Subcutaneous adipose tissue (tissue), 4 donors: ENCODE results near the gene AVPR2. TPM values are rescaled to one million over a fixed set of nuclear protein-coding genes. Genes with fewer than 3 reads are reported as not detected.

ENCODE experiments used
- total RNA-seq, 4 donors: library from RNA; depleted of rRNA; stranded (reverse); fragments of >200 nt; gene quantifications; one replicate each; pipeline ENCODE4 v1.1.0, GENCODE V29; 2016
- TF ChIP-seq, protein P1 (sequence below): fragments of 450-650 bp; IDR thresholded peaks from one replicate; pipeline ENCODE4 v1.5.1; 2016; ENCODE audit warnings: low read depth, mild to moderate bottlenecking, control low read depth, antibody characterized with exemption, moderate library complexity

Gene AVPR2
- total RNA-seq, 4 donors from 2014 or later: 3.4 to 13.9 (median 5.7) TPM

DNA sequence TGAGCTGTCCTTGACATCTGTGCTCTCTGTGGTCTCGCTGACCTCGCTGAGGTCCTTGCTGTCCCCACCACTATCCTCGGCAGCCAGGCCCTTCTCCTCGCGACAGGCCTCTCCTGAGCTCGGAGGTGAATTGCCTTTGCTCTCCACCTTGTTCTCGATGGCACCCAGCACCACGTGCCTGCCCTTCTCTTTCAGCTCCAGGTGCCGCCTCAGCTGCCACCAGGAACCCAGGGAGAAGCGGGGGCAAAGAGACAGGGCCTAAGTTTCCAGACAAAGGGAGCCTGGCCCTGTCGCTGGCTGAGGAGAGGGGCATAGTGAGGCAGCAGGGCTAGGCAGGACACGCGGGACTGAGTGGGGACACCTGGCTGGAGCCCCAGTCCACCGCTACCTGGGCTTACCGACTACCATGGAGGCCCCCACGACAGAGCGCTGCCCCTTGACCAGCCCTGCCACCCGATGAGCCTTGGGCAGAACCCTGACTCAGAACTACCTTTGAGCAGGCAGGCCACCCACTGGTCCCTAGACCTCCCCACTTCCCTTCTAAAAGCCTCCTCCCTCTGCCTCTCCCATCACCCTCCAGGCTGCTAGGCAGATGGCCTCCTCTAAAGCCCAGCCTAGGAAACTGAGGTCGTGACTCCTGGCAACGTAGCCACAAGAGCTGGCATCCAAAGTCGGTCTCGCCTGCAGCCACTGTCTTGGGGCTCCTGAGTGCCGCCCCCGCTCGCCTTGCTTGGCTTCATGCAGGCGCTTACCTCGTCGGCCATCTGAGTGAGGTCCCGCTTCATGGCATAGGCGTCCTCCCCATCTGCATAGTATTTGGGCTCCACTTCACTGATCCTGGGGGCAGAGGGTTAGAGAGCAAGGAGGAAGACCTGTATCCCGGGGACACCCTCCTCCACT, 25.8 kb downstream of the AVPR2 start:
- TF ChIP-seq, protein P1, sequence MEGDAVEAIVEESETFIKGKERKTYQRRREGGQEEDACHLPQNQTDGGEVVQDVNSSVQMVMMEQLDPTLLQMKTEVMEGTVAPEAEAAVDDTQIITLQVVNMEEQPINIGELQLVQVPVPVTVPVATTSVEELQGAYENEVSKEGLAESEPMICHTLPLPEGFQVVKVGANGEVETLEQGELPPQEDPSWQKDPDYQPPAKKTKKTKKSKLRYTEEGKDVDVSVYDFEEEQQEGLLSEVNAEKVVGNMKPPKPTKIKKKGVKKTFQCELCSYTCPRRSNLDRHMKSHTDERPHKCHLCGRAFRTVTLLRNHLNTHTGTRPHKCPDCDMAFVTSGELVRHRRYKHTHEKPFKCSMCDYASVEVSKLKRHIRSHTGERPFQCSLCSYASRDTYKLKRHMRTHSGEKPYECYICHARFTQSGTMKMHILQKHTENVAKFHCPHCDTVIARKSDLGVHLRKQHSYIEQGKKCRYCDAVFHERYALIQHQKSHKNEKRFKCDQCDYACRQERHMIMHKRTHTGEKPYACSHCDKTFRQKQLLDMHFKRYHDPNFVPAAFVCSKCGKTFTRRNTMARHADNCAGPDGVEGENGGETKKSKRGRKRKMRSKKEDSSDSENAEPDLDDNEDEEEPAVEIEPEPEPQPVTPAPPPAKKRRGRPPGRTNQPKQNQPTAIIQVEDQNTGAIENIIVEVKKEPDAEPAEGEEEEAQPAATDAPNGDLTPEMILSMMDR: no peak

DNA sequence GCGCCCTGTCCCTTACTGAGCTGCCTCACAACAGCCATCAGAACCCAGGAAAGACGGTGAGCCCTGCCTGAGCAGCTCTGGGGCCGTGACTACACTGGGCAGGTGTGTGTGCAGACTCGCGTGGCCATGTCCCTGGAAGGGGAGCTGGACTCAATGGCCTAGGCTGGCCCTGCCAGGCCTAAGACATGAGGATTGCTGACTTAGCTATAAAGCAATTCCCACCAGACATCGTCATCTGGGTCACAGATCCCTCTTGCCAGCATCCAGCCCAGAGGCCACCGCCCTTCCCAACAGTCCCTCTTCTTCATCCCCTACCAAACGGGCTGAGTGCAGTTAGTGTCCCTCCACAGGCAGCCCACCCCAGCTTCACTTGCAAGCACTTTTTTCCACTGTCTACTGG, 26.7 kb downstream of the AVPR2 start:
- TF ChIP-seq, protein P1: no peak

DNA sequence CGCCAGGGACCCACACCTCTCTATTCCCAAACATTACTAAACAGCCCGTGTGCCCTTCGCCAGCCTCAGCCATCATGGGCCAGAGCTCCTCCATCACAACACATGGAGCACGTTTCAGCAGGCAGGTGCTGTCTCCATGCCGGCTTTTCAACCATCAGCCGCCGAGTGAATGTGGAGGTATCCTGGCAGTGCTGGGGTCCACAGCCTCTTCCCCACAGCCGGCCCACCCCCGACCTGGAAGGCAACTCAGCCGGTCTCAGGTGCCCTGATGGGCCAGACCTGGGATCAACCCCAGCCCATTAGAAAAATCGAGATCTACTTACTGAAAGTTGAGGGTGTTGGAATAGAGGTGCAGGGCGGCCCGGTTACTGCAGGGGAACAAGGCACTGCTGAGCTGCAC, 27.3 kb downstream of the AVPR2 start:
- TF ChIP-seq, protein P1: no peak

DNA sequence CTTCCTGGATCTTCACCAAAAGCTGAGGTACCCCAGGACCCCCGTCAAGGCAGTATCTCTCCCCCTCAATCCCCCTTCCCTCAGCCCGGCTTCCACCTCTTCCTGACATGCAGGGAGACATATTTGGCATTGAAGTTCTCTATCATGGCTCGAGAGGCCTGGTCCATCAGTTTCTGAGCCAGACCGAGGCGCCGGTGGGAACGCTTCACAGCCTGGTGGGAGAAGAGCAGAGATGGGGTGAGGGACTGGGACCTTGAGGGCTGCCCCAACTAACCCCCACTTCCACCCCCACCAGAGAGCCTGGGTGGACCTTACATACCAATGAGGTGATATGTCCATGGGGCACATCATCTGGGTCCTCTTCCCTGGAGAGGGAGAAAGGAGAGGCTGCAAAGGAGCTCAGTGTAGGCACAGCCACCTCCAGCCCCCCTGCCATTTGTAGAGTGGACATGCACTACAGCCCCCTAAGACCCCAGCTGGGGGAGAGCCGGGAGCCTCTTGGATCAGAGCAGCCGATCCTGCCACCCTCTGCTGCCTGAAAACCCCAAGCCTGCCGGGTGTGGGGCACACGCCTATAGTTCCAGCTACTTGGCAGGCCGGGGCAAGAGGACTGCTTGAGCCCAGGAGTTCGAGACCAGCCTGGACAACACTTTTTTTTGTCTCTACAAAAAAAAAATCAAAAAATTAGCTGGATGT, 27.9 kb downstream of the AVPR2 start:
- TF ChIP-seq, protein P1: no peak

DNA sequence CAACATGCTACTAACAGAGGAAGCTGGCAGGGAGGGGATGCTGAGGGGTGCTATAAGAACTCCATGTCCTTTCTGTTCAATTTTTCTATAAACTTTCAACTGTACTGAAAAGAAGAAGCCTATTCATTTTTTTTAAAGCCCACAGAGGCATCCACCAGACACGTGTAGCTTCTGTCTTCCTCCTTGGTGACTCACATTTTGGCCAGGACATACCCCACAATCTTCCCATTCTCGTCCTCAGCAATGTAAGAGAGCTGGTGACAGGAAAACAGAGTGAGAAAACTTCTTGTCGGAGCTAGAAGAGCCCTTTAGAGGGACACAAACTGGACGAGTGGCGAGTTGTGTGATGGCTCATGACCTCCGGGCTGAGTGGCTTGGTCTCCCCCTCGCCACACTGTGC, 29.3 kb downstream of the AVPR2 start:
- TF ChIP-seq, protein P1: no peak

DNA sequence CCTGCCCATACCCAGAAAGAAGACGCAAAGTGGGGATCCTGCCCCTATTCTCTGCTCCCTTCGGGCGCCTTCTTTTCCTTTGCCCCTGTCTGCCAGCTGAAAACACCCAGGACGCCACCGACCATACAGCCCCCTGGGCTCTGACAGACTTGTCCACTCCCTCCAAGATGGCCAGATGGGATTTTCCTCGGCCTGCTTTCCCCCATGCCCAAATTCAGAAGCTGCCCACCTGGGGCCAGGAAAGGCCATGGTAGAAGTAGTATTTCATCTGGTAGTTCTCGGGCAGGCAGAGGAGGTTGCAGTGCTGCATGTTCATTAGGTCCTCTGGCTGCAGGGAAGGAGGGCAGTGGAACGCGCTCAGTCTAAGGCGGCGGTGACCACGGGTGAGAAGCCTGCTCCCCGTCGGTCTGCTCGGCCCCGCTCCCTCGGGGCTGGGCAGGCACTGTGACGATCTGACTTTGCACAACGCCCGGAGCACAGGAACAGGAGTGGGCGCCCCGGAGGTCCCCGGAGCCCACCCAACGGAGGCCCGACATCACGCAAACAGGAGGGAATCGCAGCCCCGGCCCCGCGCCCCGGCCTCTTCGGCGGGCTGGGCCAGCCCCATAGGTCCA, 29.8 kb downstream of the AVPR2 start:
- TF ChIP-seq, protein P1: no peak
